CD4-positive, alpha-beta T cell treated with Interleukin-15 for 1 hour (primary cell): Measurements from ENCODE around the gene KIF1C.
"Not testable (repeated sequence)": the region's sequence is repeated elsewhere in the genome, so short reads cannot be mapped to it uniquely, and the experiment has no call there.

Source experiments
- DNase-seq: peaks from one replicate; pipeline ENCODE4 v3.0.0-alpha.2; 2020

KIF1C gene

GRCh38 chr17:5002121-5002788 is 4.5 kb downstream of the KIF1C start:
- no peak for DNase-seq

DNA sequence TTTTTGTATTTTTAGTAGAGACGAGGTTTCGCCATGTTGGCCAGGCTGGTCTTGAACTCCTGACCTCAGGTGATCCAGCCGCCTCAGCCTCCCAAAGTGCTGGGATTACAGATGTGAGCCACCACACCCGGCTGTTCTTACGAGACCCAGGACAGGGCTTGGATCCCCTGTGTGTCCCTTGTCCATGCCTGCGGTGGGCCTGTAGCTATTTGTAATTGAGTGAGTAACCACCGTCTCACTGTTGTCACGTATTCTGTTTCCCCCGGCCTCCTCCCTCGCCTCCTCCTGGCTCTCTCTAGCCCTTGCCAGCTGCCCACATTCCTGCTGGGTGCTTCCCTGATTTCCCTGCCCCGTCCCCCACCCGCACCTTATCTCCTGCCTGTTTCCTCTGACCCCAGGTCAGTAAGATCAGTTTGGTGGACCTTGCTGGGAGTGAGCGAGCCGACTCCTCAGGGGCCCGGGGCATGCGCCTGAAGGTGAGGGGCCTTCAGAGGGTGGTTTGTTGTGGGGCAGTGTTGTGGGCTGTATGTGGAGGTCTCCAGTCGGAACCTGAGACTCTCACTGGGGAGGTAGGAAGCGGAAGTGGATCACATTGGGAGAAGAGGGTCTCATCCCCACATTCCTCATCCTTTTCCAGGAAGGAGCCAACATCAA is 5.6 kb downstream of the KIF1C start:
- DNase-seq, result no peak

GRCh38 chr17:5011928-5012327 is 14.2 kb downstream of the KIF1C start:
- no peak for DNase-seq

- DNase-seq, result no peak
Observed at GRCh38 chr17:5014357-5014756, 16.6 kb downstream of the KIF1C start.

DNA sequence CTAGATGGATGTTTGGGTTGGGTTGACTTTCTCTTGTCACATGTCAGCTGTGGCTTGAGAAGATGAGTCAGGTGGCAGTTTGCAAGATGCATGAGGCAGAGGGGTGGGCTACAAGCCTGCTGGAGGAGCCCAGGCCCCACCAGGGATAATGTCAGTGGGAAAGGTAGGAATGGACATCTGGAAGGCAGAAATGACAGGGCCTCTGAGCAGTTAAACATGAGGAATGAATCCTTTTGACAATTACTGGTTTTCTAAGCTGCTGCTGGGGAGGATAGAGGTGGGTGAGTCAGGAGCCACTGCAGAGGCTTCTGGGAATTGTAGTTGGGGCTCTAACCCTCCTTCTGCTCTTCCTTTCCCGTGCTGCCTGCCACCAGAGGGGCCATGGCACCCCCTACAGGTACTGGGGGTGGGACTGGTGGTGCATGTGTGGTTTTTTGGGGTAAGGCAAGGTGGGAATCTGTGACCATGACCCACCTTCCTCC is 21.8 kb downstream of the KIF1C start:
- DNase-seq, result peak; percentile 50

- no peak for DNase-seq
Observed at GRCh38 chr17:5020502-5021023, 22.8 kb downstream of the KIF1C start.

DNA sequence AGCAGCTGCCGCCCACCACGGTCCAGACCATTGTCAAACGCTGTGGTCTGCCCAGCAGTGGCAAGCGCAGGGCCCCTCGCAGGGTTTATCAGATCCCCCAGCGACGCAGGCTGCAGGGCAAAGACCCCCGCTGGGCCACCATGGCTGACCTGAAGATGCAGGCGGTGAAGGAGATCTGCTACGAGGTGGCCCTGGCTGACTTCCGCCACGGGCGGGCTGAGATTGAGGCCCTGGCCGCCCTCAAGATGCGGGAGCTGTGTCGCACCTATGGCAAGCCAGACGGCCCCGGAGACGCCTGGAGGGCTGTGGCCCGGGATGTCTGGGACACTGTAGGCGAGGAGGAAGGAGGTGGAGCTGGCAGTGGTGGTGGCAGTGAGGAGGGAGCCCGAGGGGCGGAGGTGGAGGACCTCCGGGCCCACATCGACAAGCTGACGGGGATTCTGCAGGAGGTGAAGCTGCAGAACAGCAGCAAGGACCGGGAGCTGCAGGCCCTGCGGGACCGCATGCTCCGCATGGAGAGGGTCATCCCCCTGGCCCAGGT is 24.5 kb downstream of the KIF1C start:
- no peak for DNase-seq

DNA sequence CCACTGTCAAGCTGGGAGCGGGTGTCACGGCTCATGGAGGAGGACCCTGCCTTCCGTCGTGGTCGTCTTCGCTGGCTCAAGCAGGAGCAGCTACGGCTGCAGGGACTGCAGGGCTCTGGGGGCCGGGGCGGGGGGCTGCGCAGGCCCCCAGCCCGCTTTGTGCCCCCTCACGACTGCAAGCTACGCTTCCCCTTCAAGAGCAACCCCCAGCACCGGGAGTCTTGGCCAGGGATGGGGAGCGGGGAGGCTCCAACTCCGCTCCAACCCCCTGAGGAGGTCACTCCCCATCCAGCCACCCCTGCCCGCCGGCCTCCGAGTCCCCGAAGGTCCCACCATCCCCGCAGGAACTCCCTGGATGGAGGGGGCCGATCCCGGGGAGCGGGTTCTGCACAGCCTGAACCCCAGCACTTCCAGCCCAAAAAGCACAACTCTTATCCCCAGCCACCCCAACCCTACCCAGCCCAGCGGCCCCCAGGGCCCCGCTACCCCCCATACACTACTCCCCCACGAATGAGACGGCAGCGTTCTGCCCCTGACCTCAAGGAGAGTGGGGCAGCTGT is 25.9 kb downstream of the KIF1C start:
- no peak for DNase-seq

DNA sequence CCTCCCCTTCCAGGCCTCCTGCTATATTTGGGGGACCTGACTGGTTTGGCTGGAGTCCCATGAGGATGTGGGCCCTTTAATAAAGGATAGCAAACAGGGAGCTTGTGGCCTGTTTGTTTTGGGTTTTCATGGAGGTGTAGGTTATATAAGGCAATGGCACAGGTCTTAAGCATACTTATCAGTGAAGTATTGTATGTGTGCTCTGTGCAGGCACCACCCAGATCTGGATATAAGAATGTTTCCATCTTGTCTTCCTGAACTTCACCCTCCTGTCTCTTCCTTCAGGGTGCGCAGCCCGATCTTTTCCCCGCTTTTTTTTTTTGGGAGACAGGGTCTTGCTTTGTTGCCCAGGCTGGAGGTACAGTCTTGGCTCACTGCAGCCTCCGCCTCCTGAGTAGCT is 26.9 kb downstream of the KIF1C start:
- DNase-seq, result no peak

DNA sequence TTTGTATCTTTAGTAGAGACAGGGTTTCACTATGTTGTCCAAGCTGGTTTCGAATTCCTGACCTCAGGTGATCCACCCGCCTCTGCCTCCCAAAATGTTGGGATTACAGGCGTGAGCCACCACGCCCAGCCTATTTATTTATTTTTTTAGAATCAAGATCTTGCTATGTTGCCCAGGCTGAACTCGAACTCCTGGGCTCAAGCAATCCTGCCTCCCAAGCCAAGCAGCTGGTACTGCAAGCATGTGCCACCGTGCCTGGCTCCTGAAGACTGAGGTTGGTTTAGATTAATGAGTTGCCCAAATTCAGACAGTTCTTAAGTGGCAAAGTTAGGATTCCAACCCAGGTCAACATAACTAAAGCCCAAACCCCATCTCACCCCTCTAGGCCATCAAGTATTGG is 29.5 kb downstream of the KIF1C start:
- DNase-seq, result no peak

- no peak for DNase-seq
Observed at GRCh38 chr17:5027916-5028315, 30.2 kb downstream of the KIF1C start.

DNA sequence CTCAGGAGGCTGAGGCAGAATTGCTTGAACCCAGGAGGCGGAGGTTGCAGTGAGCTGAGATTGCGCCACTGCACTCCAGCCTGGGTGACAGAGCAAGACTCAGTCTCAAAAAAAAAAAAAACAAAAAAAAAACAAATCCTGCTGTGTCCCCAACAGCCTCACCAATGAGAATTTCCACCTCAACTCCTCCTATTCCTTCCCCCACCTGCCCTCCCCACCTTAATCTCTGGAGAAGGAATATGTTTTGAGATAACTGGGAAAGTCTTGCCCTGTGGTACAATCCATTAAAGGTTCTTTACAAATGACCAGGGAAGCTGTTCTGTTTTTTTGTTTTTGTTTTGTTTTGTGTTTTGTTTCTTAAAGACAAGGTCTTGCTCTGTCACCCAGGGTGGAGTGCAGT is 32.4 kb downstream of the KIF1C start:
- DNase-seq, result not testable (repeated sequence)

DNA sequence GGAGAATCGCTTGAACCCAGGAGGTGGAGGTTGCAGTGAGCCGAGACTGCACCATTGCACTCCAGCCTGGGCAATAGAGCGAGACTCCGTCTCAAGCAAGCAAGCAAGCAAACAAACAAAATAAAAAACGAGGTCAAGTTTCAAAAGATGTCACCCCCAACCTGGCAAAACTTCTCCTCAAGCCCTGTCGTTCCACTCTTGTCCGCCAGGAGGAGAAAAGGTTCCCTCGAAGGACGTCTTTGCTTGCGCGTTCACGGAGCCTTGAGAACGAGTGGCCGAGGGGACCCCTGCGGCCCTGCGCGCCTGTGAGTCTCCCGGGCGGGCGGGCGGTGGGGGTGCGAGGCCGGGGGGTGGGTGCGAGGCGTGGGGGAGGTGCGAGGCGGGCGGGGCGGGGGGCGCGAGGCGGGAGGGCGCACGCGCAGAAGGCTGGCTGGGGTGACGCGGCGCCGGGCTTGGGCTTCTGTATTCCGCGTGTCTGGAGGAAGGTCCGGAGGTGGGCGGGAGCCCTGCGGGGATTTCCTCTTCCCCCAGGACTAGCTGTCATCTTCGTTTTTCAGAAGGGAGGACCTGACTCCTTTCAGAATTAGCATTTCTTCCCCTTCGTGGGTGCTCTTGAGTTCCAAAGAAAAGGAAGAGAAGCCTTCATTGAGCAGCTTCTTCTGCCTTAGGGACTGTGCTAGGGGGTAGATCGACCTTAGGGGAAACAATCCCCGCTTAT is 33.8 kb downstream of the KIF1C start:
- peak; percentile 82 for DNase-seq

DNA sequence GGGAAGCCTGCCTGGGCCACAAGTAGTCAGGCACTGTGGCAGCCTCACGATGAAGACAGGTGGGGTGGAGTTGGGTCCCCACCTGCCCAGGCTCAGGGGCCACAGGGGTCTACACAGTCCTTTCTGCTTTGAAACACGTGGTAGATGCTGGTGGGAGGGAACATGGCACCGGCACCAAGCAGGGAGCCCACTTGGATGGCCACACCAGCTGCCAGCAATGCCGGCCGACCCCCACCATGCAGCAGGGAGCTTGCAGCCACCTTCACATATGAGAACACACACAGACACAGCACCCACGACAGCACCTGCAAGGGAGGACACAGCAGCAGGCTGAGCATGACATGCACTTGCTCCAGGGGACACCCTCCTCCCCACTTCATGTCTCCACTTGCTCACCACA is 35.1 kb downstream of the KIF1C start:
- no peak for DNase-seq

DNA sequence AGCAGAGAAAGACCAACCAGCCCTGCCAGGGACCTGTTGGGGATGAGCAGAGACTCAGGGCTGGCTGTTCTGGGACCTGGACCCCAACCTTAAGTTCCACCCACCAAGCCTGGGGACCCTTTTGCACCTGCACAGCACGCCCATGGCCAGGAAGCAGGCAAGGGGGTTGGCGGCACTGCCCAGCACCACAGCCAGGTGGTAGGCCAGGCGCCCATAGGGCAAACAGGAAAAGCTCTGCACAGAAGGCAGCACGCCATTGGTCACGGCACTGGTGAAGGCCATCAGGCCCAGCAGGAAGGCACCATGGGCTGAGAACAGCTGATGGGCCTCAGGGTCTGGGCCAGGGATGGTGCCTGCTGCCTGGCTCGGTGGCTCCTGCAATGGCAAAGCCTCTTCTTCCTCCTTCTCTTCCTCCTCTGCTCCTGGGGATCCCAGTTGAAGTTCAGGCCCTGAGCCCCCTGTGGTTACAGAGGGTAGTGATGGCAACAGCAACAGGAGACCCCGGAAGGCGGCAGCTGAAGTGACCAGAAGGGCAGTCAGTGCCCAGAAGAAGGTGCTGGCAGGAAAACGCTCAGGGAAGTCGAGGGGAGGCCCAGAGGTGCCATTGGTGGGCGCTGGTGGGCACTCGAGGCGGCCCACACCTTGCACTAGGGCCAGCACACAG is 35.7 kb downstream of the KIF1C start:
- DNase-seq, result no peak

- no peak for DNase-seq
Observed at GRCh38 chr17:5034063-5034462, 36.3 kb downstream of the KIF1C start.

- no peak for DNase-seq
Observed at GRCh38 chr17:5034651-5035050, 36.9 kb downstream of the KIF1C start.

GRCh38 chr17:5035315-5035714 is 37.6 kb downstream of the KIF1C start, which contains the start of gene SLC52A1:
Gene SLC52A1 (minus strand): TSS chr17:5035426. CDS start chr17:5034606, 820 bp downstream.
- no peak for DNase-seq

DNA sequence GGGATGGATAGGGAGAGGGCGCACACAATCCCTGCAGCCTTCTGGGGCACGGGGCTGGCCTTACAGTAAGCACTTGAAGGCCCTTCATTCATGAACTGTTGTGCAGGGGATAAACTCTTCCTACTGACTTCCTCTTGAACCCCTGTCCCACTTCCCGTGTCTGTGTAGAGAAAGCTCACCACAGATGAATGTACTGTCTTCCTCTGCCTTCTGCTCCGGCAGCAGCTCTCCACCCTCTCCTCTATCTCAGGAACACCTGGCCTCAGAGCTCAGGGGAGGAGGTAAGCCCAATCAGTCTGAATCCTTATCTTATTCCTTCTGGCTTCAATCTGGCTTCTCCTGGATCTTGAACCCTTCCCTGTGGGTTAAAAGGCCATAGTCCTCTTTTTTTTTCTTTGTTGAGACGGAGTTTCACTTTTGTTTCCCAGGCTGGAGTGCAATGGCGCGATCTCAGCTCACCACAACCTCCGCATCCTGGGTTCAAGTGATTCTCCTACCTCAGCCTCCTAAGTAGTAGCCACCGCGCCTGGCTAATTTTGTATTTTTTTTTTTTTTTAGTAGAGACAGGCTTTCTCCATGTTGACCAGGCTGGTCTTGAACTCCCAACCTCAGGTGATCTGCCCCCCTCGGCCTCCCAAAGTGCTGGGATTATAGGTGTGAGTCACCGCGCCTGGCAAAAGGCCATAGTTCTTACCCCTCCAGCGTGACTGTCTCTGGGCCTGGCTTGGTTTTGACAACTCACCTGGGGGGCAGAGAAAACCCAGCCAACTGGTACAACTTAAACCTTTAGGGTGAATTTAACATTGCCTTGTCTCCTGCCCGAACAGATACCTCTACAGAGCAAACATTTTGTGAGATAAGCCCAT is 44.6 kb downstream of the KIF1C start:
- no peak for DNase-seq

DNA sequence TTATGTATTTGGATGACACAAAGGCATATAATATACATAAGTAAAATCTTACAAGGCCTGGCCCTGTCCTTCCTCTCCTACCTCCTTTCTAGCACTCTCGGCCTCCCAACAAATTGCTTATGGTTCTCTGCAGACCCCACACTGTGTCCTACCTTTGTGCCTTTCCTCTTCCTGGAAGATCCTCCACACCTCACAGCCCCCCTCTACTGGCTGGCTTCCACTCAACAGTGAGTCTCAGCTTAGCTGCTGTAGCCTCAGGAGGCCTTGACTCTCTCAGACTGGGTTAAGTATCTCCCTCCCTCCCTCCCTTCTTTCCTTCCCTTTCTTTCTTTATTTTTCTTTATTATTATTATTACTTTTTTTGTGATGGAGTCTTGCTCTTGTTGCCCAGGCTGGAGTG is 45.8 kb downstream of the KIF1C start:
- DNase-seq, result no peak

DNA sequence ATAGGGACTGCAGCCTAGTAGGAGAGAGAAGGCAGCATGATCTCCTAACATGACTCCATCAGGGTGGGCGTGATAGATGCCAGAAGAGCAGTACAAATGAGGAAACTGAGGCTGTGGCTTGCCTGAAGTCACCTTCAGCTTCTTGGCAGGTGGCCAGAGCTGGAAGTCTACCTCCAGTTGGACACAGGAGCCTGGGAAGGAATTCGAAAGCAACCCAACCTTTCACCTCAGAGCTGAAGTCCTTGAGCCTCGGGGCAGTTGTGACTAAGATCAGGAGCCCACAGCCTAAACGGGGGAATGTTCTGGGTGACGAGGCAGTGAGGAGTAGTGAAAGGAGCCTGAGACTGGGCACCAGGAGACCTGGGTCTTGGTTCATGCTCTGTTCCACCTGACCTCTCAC is 46.9 kb downstream of the KIF1C start:
- no peak for DNase-seq

- DNase-seq, result no peak
Observed at GRCh38 chr17:5045496-5045895, 47.7 kb downstream of the KIF1C start.
